Left hindlimb (tissue), 1 donor: ENCODE measurements around the gene RNH1.

Experiments
- DNase-seq: peaks from one replicate; pipeline ENCODE4 v3.0.0-alpha.2; 2018

The RNH1 gene

DNA sequence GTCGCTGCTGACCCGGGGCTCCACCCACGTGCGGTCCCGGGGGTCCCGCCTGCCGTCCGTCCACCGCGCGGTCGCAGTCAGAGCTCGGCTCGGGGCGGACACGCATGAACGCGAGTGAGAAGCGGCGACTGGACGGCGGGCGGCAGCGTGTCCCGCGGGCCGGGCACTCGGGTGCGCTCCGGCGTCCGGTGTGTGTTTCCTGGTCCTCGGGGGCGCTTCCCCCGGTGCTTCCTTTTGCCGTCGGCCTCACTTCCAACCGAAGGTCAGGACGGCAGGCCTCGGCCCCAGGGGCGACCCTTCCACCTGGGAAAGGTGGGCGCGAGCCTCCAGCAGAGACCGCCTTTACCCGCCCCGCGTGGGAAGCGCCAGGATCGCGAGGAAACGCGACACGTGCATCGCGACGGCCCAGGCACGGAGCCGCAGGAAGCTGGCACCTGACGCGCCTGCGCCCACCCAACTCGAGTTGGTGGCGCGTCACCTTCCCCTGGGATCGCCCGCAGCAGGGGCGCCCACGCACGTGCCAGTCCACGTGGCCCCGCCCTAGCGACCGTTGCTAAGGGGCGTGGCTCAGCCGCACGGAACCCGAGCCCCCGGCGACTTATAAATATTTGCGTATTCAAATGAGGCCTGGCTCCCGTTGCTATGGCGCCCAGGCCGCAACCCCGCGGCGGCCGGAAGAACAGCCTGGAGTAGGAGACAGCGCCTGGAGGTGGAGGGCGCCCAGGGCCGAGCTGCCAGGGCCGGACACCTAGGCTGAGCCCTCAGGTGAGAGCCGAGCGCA lies 30.0 kb upstream of the RNH1 start, which contains the start of gene LRRC56:
LRRC56 (plus strand) TSS at position 687 of the 781 bp plus-strand sequence. CDS start 3,158 bp downstream, outside the sequence.
- no peak for DNase-seq

GRCh38 chr11:535519-536454 lies 28.7 kb upstream of the RNH1 start, which contains the start of gene HRAS:
TSS of gene HRAS (minus strand) at chr11:535576.
- DNase-seq: peak; percentile 96

- DNase-seq: no peak
These were observed 28.1 kb upstream of the RNH1 start for GRCh38 chr11:535210-535518.

GRCh38 chr11:534396-535209 lies 27.6 kb upstream of the RNH1 start:
- DNase-seq: no peak

- DNase-seq: no peak
These were observed 26.7 kb upstream of the RNH1 start for GRCh38 chr11:533586-534395.

DNA sequence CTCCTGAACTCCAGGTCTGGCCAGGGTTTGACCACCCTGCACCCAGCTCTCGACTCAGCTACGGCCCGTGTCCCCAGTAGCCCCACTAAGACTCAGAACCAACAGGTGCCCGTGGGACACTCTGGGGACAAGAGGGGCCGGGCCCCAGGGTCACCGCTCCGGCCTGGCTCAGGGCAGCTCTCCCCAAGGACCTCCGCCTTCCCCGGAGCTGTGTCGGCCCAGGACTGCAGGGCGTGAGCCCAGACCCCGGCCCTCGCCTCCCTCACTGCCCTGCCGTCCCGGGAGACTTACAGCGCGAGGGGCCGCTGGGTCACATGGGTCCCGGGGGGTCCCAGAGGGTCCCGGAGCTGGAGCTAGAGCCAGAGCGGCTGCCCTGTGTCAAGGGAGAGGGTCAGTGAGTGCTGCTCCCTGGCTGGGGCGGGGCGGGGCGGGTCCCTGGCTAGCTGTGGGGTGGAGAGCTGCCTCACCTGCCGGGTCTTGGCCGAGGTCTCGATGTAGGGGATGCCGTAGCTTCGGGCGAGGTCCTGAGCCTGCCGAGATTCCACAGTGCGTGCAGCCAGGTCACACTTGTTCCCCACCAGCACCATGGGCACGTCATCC lies 26.0 kb upstream of the RNH1 start:
- no peak for DNase-seq

GRCh38 chr11:532527-532985 lies 25.5 kb upstream of the RNH1 start:
- DNase-seq: no peak

GRCh38 chr11:531919-532526 lies 25.0 kb upstream of the RNH1 start:
- DNase-seq: no peak

- DNase-seq: no peak
These were observed 24.2 kb upstream of the RNH1 start for GRCh38 chr11:530960-531831.

GRCh38 chr11:529728-530411 lies 22.8 kb upstream of the RNH1 start:
- DNase-seq: no peak

DNA sequence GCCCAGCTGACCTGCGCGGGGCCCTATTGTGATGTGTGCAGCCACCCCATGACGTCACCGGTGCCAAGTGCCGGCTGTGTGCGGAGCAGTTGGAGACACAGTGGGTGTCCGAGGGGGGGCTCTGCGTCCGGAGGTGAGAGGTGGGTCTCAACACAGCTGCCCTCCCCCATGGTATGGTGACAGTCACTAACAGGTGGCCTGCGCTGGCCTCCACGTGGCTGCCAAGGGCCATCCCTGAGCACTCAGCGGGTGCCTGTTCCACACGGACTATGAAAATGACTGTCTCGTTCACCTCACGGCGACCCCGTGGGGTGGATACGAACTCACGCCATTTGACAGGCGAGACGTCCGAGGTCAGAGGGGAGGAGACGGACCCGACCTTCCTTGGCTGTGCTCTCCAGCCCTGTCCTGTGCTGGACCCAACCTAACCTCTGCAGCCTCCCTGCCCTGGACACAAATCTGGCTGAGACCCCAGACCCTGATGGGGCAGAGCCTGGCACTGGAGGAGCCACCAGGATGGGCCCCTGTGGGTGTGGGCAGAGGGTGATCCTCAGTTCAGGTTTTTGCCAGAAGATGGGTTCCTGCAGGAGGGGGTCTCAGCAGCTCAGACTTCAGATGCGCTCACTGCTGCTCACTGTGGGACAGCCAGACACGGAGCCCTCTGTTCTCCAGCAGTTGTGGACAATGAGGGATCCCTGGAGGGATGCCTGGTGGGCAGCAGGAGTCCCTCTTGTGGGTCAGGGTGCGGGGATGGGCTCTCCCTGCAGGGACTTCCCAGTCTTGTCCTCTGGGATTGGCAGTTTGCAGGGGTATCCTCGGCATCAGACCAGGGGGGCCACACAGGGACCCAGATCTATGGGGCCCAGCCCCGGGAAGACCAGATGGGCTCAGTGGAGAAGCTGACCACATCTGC lies 22.0 kb upstream of the RNH1 start:
- peak; percentile 61 for DNase-seq

DNA sequence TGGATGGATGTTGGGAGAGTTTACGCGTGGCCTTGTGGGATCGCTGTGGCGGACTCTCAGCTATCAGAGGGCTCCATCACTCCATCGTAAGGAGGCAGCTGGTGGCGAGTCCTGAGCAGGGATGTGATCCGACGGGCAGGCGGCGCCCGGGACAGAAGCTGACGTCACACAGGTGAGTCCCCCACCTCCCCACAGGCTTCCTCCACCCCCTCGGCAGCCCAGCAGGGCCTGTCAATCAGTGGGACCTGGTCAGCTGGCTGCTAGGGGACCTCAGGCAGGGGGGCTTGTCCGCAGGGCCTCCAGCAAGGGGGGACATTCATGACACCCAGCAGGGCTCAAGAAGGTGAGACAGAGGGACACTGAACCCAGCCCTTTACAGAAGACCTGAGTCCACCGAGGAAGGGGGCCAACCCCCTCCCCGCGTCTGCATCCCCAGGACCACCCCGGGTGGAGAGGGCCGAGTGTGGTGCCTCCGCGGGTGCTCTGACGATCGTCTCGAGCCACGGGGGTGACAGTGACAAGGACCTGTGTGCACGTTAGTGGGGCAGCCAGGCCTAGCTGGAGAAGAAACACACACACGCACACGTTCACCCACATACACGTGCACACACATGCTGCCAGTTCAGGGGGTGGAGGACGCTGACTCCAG lies 21.2 kb upstream of the RNH1 start:
- no peak for DNase-seq

DNA sequence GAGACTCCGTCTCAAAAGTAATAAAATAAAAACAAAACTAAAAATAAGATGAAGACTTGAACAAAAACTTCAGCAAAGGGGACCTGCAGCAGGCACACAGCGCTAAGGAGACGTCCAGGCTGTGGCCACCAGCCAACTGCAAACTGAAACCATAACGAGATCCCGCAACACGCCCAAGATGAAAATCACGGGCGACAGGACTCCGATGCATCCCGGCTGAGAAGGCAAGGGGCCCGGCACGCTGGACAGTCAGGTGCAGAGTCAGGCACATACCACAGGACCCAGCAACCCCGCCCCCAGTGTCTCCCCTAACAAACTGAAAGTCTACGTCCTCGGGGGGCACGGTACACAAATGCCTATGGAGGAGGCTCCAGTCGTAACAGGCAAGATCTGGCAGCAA lies 19.1 kb upstream of the RNH1 start:
- no peak for DNase-seq

- no peak for DNase-seq
These were observed 14.2 kb upstream of the RNH1 start for GRCh38 chr11:521177-521688.

GRCh38 chr11:520428-521176 lies 13.6 kb upstream of the RNH1 start:
- DNase-seq: no peak

- DNase-seq: peak; percentile 88
These were observed 11.6 kb upstream of the RNH1 start for GRCh38 chr11:518463-519202.
